ENCODE measurements around the gene GNS. TPM values are rescaled to one million over a fixed set of nuclear protein-coding genes. Genes with fewer than 3 reads are reported as not detected.

Gene GNS
- total RNA-seq, 1 experiment from 2014 or later: 26.0 TPM

DNA sequence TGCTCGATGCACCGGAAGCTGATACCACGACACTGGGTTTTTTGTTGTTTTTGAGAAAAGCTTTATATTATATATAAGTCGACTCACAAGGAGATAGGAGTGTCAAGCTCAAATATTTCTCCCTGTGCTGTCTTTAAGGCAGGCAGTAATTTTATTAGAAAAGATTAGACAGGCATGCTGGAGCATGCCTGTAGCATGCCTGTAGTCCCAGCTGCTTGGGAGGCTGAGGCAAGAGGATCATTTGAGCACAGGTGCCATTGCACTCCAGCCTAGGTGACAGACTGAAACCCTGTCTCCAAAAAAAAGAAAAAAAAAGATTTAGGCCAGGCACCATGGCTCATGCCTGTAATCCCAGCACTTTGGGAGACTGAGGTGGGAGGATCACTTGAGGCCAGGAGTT is 51.8 kb downstream of the GNS start:
- H3K79me2 ChIP-seq (ENCODE audit: insufficient read depth, low read length): no peaks in the 10 kb centered on the region
- TF ChIP-seq CTCF (conservative IDR thresholded peaks at IDR 0.05): no peak
- no peak overlapping the region for H3K4me3 Mint-ChIP-seq
- H4K91ac ChIP-seq (ENCODE audit: insufficient read length, low read depth, low read length): no peak overlapping the region
- H3K23ac ChIP-seq (ENCODE audit: insufficient read length, low read depth, low read length): no peak overlapping the region
- H3K27me3 ChIP-seq (ENCODE audit: insufficient read depth, low read length): no peaks in the 10 kb centered on the region
- H4K20me1 ChIP-seq (ENCODE audit: control insufficient read depth, insufficient read depth, insufficient read length): no peaks in the 10 kb centered on the region
- no peaks in the 10 kb centered on the region for H3K23me2 ChIP-seq (ENCODE audit: insufficient read length, low read depth, low read length, poor library complexity, severe bottlenecking)
- no peak overlapping the region for H3K4ac ChIP-seq (ENCODE audit: low read depth, low read length)
- H3K9me3 ChIP-seq (ENCODE audit: control insufficient read depth, low read depth, low read length): no peaks in the 10 kb centered on the region
- no peaks in the 10 kb centered on the region for H3K4me1 ChIP-seq (ENCODE audit: insufficient read depth, low read length)
- H4K5ac ChIP-seq (ENCODE audit: insufficient read length, low read depth, low read length): no peak overlapping the region
- H4K8ac ChIP-seq (replicated peaks; ENCODE audit: insufficient read length, low read depth, low read length): no peak overlapping the region
- H2BK12ac ChIP-seq (ENCODE audit: insufficient read length, low read depth, low read length): no peak overlapping the region
- H3K27ac ChIP-seq (ENCODE audit: insufficient read length, low read depth, low read length): no peak overlapping the region
- H3K9ac ChIP-seq (ENCODE audit: extremely low read depth, insufficient read length, low read length): no peak overlapping the region
- H2BK20ac ChIP-seq (ENCODE audit: low read depth, low read length, poor library complexity, severe bottlenecking): no peak overlapping the region
- no peak for DNase-seq
- WGBS (ENCODE audit: extremely low coverage, insufficient read length, low lambda C conversion rate): no CpG with 5 or more reads among the region's 4 CpGs
- no peak overlapping the region for H3K14ac ChIP-seq (ENCODE audit: insufficient read depth, low read length)
- H3K27ac Mint-ChIP-seq: no peak overlapping the region
- no peak overlapping the region for H2BK120ac ChIP-seq (ENCODE audit: low read depth, low read length, poor library complexity, severe bottlenecking)
- H3K79me1 ChIP-seq (ENCODE audit: insufficient read depth, low read depth, low read length, poor library complexity, severe bottlenecking): no peaks in the 10 kb centered on the region
- no peak overlapping the region for H3K56ac ChIP-seq (ENCODE audit: insufficient read length, low read depth, low read length)
- H3K4me1 Mint-ChIP-seq: no peaks in the 10 kb centered on the region
- H3K9me3 Mint-ChIP-seq: no peaks in the 10 kb centered on the region
- H3K4me2 ChIP-seq (ENCODE audit: insufficient read depth, insufficient read length, low read length): no peak overlapping the region
- no peak overlapping the region for H3K18ac ChIP-seq (ENCODE audit: insufficient read length, low read depth, low read length)
- no peak overlapping the region for H2AK5ac ChIP-seq (ENCODE audit: insufficient read length, low read length)
- no peaks in the 10 kb centered on the region for H3K27me3 Mint-ChIP-seq (ENCODE audit: low read depth)
- no peak overlapping the region for H3T11ph ChIP-seq (ENCODE audit: low read length)
- H2AFZ ChIP-seq (ENCODE audit: low read length): no peak overlapping the region
- no peaks in the 10 kb centered on the region; a peak in 2 of 7 replicates for H3K36me3 Mint-ChIP-seq (ENCODE audit: insufficient read depth in 1 of 3, low read depth in 3 of 3)
- H2BK5ac ChIP-seq (ENCODE audit: insufficient read length, low read length): no peak overlapping the region
- H2BK15ac ChIP-seq (ENCODE audit: low read depth, low read length): no peak overlapping the region
